OCI-LY3 (cell line): ENCODE measurements around the gene RANBP3.

Experiments used
- H2AFZ ChIP-seq: fragments of 200-600, 300-600 bp; shearing (Covaris generic); 2 replicates; pipeline ENCODE4 v1.6.0; 2014; ENCODE audit warnings: antibody characterized with exemption, low read depth, low read length
- H3K27ac ChIP-seq: fragments of 200-600, 300-600 bp; sonication (generic); 2 replicates; pipeline ENCODE4 v1.5.1; 2014; ENCODE audit warnings: mild to moderate bottlenecking, low read length, moderate library complexity, mixed read lengths
- H3K27me3 ChIP-seq: fragments of 200-600, 300-600 bp; sonication (generic); 2 replicates; pipeline ENCODE4 v1.6.1; 2014; ENCODE audit warnings: low read depth, low read length, mixed read lengths
- H3K36me3 ChIP-seq: fragments of 200-600, 300-600 bp; sonication (generic); replicated peaks from 2 replicates; pipeline ENCODE3; 2014; ENCODE audit warnings: low read depth, low read length, mixed read lengths
- H3K4me1 ChIP-seq: fragments of 300-600, 200-600 bp; sonication (generic); 2 replicates; pipeline ENCODE4 v1.6.1; 2014; ENCODE audit warnings: low read length, mixed read lengths
- H3K4me2 ChIP-seq: fragments of 200-600, 300-600 bp; sonication (generic); 2 replicates; pipeline ENCODE4 v1.6.1; 2014; ENCODE audit warnings: low read length, mixed read lengths
- H3K4me3 ChIP-seq: fragments of 300-600, 200-600 bp; sonication (generic); 2 replicates; pipeline ENCODE4 v1.5.1; 2014; ENCODE audit warnings: antibody characterized with exemption, mild to moderate bottlenecking, low read length, moderate library complexity
- H3K79me2 ChIP-seq: fragments of 300-600, 200-600 bp; shearing (Covaris generic); 2 replicates; pipeline ENCODE4 v1.6.1; 2014; ENCODE audit warnings: mild to moderate bottlenecking, low read length, mixed read lengths
- H3K9ac ChIP-seq: fragments of 300-600, 200-600 bp; shearing (Covaris generic); 2 replicates; pipeline ENCODE4 v1.6.0; 2014; ENCODE audit warnings: mild to moderate bottlenecking, low read length, moderate library complexity
- H3K9me3 ChIP-seq: fragments of 200-600, 300-600 bp; shearing (Covaris generic); 2 replicates; pipeline ENCODE4 v1.6.1; 2014; ENCODE audit warnings: low read length, mixed read lengths; ENCODE audit not compliant: insufficient read depth
- H4K20me1 ChIP-seq: fragments of 200-600, 300-600 bp; sonication (generic); 2 replicates; pipeline ENCODE4 v1.6.1; 2016; ENCODE audit warnings: low read length, mixed read lengths; ENCODE audit not compliant: insufficient read depth
- CTCF ChIP-seq: fragments of 200-600, 300-600 bp; sonication (generic); IDR thresholded peaks from 2 replicates; pipeline ENCODE4 v1.5.1; 2014; ENCODE audit warnings: antibody characterized with exemption, low read length, low read depth
- EZH2phosphoT487 ChIP-seq: fragments of 200-600 bp; shearing (Covaris generic); IDR thresholded peaks from 2 replicates; pipeline ENCODE4 v1.6.1; 2018; ENCODE audit warnings: antibody characterized with exemption, mixed run types, low read depth

Gene RANBP3

GRCh38 chr19:6005321-6006069 lies 27.6 kb upstream of the RANBP3 start:
- Histone ChIP-seq H2AFZ (no peak overlapping the region), H3K9me3 (no peaks in the 10 kb centered on the region), H3K27ac (no peak overlapping the region), H3K4me1 (no peaks in the 10 kb centered on the region), H3K27me3 (no peaks in the 10 kb centered on the region), H3K36me3 (no peaks in the 10 kb centered on the region), H3K4me3 (no peak overlapping the region), H3K4me2 (no peak overlapping the region), H3K79me2 (no peaks in the 10 kb centered on the region), H4K20me1 (no peaks in the 10 kb centered on the region), H3K9ac (no peak overlapping the region)
- TF ChIP-seq EZH2phosphoT487 = no peak
- TF ChIP-seq CTCF = no peak

DNA sequence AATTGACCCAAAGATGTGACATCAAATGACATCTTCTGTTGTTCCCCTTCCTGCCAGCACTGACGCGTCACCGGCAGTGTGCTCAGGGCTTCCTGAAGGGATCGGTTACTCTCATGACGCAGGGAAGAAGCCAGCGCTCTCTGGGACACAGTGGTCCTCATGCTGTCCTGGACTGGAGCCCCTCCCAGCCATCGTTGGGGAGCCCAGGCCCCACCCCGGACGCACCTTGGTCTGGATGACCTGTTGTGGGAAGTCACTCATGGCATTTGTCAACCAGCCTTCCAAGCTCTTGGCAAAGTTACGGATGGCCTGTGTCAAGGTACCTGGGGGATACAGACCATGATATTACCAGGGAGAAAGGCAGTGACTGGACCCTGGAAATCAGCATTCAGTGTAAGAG lies 26.0 kb upstream of the RANBP3 start:
- Histone ChIP-seq H3K9ac (no peak overlapping the region), H3K79me2 (no peaks in the 10 kb centered on the region), H3K36me3 (no peaks in the 10 kb centered on the region), H3K27me3 (no peaks in the 10 kb centered on the region), H3K4me3 (no peak overlapping the region), H3K9me3 (no peaks in the 10 kb centered on the region), H3K4me1 (no peaks in the 10 kb centered on the region), H3K4me2 (no peak overlapping the region), H3K27ac (no peak overlapping the region), H4K20me1 (no peaks in the 10 kb centered on the region), H2AFZ (no peak overlapping the region)
- no peak for TF ChIP-seq EZH2phosphoT487
- TF ChIP-seq CTCF = no peak

- Histone ChIP-seq H3K9me3 (no peaks in the 10 kb centered on the region), H3K4me2 (no peak overlapping the region), H3K4me3 (no peak overlapping the region), H3K9ac (no peak overlapping the region), H3K79me2 (no peaks in the 10 kb centered on the region), H4K20me1 (no peaks in the 10 kb centered on the region), H3K36me3 (no peaks in the 10 kb centered on the region), H3K4me1 (no peaks in the 10 kb centered on the region), H2AFZ (no peak overlapping the region), H3K27ac (no peak overlapping the region), H3K27me3 (no peaks in the 10 kb centered on the region)
- TF ChIP-seq EZH2phosphoT487 = no peak
- TF ChIP-seq CTCF = no peak
Measured at GRCh38 chr19:6002591-6002990, 24.7 kb upstream of the RANBP3 start.

DNA sequence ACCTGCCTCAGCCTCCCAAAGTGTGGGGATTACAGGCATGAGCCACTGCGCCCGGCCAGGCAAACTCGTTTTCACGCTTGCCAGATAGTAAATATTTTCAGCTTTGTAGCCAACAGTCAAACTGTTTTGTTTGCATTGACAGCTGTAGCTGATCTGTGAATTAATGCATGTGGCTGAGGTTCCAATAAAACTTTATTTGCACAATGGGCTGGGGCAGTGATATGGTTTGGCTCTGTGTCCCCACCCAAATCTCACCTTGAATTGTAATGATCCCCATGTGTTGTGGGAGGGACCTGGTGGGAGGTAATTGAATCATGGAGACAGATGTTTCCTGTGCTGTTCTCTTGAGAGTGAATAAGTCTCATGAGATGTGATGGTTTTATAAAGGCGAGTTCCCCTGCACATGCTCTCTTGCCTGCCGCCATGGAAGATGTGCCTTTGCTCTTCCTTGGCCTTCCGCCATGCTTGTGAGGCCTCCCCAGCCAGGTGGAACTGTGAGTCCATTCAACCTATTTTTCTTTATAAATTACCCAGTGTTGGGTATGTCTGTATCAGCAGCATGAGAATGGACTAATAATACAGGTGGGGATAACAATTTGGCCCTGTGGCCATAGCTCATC lies 22.4 kb upstream of the RANBP3 start:
- H3K27me3 ChIP-seq = no peaks in the 10 kb centered on the region
- H3K9ac ChIP-seq = no peak overlapping the region
- H3K4me2 ChIP-seq = no peak overlapping the region
- TF ChIP-seq EZH2phosphoT487 (no peak), CTCF (no peak)
- H3K9me3 ChIP-seq = no peaks in the 10 kb centered on the region
- H3K27ac ChIP-seq = no peak overlapping the region
- H4K20me1 ChIP-seq = no peaks in the 10 kb centered on the region
- H3K4me1 ChIP-seq = no peaks in the 10 kb centered on the region
- H3K4me3 ChIP-seq = no peak overlapping the region
- no peak overlapping the region for H2AFZ ChIP-seq
- H3K79me2 ChIP-seq = no peaks in the 10 kb centered on the region
- no peaks in the 10 kb centered on the region for H3K36me3 ChIP-seq
